NCI-H526 (cell line): ENCODE measurements around the gene NAB1.

ENCODE experiments used
- DNase-seq, 2 experiments: peaks; one replicate each; lab custom pipeline; 2025; lab: John Stamatoyannopoulos, UW

NAB1 gene

GRCh38 chr2:190713471-190713870, 64.6 kb downstream of the NAB1 start:
- DNase-seq = no peak

GRCh38 chr2:190714958-190715357, 66.1 kb downstream of the NAB1 start:
- DNase-seq = no peak

- no peak for DNase-seq
These were observed 67.4 kb downstream of the NAB1 start for GRCh38 chr2:190716176-190716807.

GRCh38 chr2:190717306-190717705, 68.4 kb downstream of the NAB1 start:
- no peak for DNase-seq

GRCh38 chr2:190717764-190718651, 69.1 kb downstream of the NAB1 start:
- DNase-seq = no peak

- DNase-seq = no peak
These were observed 70.0 kb downstream of the NAB1 start for GRCh38 chr2:190718652-190719526.

- no peak for DNase-seq
These were observed 71.4 kb downstream of the NAB1 start for GRCh38 chr2:190720276-190720675.

- no peak for DNase-seq
These were observed 71.8 kb downstream of the NAB1 start for GRCh38 chr2:190720691-190721090.

GRCh38 chr2:190722061-190722759, 73.3 kb downstream of the NAB1 start:
- DNase-seq = no peak

- DNase-seq = no peak
These were observed 74.0 kb downstream of the NAB1 start for GRCh38 chr2:190722835-190723234.

GRCh38 chr2:190723397-190724090, 74.7 kb downstream of the NAB1 start:
- DNase-seq = no peak

- DNase-seq = no peak
These were observed 77.4 kb downstream of the NAB1 start for GRCh38 chr2:190726255-190726654.

- DNase-seq = no peak
These were observed 87.5 kb downstream of the NAB1 start for GRCh38 chr2:190736355-190736754.

GRCh38 chr2:190740449-190740848, 91.6 kb downstream of the NAB1 start:
- DNase-seq = no peak
